Measurements from ENCODE around the gene PIK3R2.
"Not testable (repeated sequence)": the region's sequence is repeated elsewhere in the genome, so short reads cannot be mapped to it uniquely, and the experiment has no call there.

The PIK3R2 gene

DNA sequence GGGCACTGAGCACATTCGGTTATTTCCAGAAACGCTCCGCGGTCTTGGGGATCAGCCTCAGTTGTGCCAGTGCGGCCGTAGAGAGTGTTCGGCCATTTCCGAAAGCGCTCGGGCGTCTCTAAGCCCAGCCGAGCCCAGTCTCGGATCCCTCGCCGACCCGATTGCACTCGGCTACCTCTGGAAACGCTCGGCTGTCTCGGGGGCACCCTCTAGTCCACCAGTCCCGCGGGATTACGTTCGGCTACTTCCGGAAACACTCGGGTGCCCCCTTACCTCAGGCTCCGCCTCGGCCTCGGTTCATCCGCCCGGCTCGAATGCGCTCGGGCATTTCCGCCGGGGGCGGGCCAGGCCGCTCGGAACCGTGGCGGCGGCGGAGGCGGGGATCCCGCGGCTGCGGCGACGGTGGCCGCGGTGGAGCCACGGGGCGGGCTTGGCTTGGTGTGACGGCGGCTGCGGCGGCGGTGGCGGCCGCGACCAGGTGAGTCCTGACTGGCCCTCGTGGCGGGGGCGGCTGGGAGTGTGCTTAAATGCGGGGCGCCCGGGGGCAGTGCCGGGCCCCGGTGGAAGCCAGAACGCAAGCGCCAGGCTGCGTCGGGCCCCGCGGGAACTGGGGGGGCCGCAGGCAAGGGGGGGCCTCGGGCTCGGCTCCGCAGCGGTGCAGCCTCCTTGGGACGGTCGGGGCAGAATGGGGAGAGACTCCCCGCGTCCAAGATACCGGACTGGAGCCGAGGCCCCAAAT, at the start of gene PIK3R2:
Gene PIK3R2, plus strand, starts transcription at position 347 of the 739 bp plus-strand sequence. CDS start 2,717 bp downstream, outside the sequence.
- peak; percentile 98 for DNase-seq

- no peak for DNase-seq
Observed at GRCh38 chr19:18104793-18105131, 48.2 kb upstream of the PIK3R2 start.

GRCh38 chr19:18105259-18105658, 47.7 kb upstream of the PIK3R2 start:
- DNase-seq: not testable (repeated sequence)

- DNase-seq: no peak
Observed at GRCh38 chr19:18107235-18107634, 45.7 kb upstream of the PIK3R2 start.

DNA sequence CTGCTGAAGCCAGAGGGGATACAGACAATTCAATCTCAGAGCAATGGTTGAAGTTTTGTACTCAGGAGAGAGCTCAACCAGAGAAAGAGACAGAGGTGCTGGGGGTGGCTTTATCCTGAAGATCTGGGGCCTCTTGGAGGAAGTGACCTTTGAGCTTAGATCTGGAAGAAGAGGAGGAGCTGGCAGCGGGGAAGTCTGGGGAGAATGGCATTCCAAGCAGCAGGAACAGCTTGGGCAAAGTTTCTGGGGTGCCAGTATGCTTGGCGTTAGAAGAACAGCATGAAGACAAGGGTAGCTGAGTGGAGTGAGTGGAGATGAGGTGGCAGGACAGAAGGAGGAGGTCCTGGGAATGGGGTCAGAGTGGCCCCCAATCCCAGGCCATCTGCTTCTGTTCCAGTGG, 44.1 kb upstream of the PIK3R2 start:
- no peak for DNase-seq

DNA sequence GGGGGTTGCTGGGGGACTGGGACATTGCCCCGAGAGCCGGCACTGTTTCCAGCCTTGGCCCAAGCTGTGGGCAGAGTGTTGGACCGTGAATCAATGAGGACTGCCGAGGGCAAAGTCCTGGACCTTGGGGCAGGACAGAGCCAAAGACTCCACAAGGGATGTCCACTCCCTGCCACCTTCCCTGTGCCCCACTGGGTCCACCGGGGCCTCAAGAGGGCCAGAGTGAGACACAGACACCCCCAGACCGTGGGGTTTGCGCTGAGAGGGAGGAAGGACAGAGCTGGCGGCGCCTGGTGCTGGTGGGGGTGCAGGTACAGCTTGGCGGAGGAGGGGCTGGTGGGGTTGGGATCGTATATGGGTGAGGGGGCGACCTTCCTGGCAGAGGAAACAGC, 43.6 kb upstream of the PIK3R2 start:
- no peak for DNase-seq

- peak; percentile 7 for DNase-seq
Observed at GRCh38 chr19:18109733-18110608, 43.0 kb upstream of the PIK3R2 start.

GRCh38 chr19:18110609-18111232, 42.2 kb upstream of the PIK3R2 start:
- DNase-seq: no peak

DNA sequence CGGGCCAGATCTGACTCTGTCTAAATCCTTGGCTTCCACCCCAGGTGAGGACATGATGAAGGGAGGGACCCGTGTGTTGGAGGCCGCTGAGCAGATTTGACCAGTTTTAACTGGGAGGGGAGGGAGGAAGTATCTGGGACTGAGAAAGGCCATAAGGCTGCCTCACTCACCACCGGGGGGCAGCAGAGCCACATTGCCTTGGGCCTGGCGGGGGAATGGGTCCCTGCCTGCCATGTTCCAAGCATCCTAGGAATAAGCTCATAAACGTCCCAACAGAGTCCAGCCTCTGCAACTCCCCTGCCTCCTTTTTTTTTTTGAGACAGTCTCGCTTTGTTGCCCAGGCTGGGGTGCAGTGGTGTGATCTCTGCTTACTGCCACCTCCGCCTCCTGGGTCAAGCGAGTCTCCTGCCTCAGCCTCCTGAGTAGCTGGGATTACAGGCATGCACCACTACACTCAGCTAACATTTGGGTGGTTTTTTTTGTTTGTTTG, 39.9 kb upstream of the PIK3R2 start:
- DNase-seq: peak; percentile 56

GRCh38 chr19:18113827-18114226, 39.1 kb upstream of the PIK3R2 start:
- DNase-seq: no peak

DNA sequence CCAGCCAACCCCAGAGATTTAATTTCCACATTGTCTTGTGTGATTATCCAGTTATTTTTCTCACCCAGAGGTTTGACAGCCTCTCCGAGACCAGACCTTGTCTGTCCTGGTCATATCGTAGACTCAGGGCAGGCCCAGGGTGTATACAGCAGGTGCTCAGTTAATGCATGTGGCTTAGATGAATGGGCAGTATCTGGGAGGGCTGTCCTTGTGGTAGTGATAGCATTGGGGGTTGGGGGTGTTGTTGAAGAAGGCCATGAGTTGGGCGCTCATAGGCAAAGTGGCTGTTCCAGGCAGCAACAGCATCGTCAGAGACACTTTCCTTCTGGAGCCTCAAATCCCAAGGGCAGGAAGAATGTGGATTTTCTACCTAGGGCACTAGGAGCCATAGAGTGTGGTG, 38.5 kb upstream of the PIK3R2 start:
- no peak for DNase-seq

GRCh38 chr19:18117364-18117691, 35.6 kb upstream of the PIK3R2 start:
- DNase-seq: no peak

DNA sequence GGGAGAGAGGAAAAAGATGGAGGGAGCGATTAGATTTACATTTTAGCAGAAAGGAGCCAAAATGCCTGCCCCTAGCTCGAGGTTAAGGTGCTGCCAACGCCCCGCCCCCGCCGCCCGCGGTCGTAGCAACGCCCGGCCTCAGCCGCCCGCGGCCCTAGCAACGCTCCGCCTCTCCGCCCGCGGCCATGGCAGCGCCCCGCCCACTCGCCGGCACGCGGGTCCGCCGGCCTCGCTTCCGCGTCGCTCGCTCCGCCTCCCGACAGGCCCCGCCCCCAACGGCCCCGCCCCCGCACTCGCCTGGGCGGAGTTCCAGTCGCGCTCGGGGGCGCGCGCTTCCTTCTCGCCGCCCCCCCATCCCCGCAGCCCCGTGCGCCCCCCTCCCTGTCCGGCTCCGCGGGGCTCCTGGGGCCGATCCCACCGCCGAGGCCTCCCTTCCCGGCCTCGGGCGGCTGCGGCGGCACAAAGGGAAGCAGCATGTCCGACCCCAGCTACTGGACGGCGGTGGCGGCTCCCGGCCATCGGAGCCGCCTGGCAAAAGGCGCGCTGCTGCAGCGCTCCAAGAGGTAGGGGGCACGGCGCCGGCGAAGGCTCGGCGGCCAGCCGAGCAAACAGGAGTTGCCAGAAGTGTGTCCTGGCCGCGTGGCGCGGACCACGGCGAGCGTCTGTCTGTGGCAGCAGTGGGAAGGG, 35.1 kb upstream of the PIK3R2 start:
- peak; percentile 87 for DNase-seq

- DNase-seq: no peak
Observed at GRCh38 chr19:18118420-18119012, 34.4 kb upstream of the PIK3R2 start.

GRCh38 chr19:18119013-18119716, 33.8 kb upstream of the PIK3R2 start:
- DNase-seq: no peak

DNA sequence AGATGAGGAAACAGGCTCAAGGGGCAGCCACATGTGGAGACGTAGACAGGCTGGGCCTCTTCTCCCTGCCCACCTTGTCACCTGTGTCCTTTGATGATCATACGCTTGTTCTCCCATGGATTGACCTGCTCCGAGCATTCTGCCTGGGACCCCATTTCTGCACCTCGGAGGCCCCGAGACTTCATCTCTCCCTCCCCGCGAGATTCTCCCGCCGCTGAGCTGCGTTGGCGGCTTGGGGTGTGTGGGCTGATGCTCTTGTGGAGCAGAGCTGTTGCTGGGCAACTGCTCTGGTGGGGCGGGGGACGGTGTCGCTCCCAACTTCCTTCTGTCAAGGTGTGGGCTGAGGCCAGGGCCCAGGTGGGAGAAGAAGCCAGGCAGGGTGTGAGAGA, 33.3 kb upstream of the PIK3R2 start:
- no peak for DNase-seq

- DNase-seq: no peak
Observed at GRCh38 chr19:18120127-18120526, 32.8 kb upstream of the PIK3R2 start.

DNA sequence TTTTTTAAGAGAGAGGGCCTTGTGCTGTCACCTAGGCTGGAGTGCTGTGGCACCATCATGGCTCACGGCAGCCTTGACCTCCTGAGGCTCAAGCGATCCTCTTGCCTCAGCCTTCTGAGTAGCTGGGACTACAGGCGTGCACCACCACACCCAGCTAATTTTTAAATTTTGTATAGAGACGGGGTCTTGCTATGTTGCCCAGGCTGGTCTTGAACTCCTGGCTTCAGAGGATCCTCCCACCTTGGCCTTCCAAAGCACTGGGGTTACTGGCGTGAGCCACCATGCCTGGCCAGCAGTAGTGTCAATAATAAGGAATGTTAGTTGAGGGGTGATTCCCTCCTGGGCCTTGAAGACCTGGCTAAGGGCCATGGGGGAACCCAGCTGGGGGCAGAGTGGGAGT, 31.8 kb upstream of the PIK3R2 start:
- DNase-seq: no peak

DNA sequence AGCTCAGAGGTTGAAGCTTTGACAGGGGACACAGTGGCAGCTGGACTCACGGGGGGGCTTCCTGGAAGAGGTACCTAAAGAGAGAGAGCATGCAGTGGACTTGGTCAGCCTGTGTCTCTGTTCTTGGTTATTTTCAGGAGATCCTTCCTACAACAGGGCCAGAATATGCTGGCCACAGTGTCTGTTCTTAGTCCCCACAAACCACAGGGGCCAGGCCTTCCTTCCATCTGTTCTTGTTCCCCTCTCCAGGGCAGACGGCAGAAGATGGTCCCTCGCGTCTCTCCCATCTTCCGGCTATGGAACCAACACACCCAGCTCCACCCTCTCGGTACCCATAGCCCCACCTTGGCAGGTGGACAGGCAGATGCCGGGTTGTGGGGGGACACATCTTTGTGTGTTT, 30.5 kb upstream of the PIK3R2 start:
- no peak for DNase-seq

GRCh38 chr19:18122860-18123795, 29.8 kb upstream of the PIK3R2 start:
- DNase-seq: no peak

DNA sequence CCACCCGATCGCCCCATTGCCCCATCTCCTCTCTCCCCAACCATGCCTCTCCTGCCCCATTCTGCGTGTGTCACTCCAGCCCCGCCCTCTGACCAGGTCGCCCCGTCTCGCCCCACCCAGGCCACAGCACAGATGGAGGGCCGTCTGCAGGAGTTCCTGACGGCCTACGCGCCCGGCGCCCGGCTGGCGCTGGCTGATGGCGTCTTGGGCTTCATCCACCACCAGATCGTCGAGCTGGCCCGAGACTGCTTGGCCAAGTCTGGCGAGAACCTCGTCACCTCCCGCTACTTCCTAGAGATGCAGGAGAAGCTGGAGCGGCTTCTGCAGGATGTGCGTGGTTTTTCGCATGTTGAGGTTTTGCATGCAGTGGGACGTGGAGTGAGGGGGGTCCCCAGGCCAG, 29.1 kb upstream of the PIK3R2 start:
- DNase-seq: no peak
